Gastroesophageal sphincter (tissue), 3 donors: Measurements from ENCODE around the gene SLC13A4.

Experiments used
- CTCF ChIP-seq, 4 experiments: fragments of 200-600 bp in 2 of 4; fragments of 450-650 bp in 2 of 4; sonication (generic) in 1 of 4; IDR thresholded peaks; one replicate each; pipeline ENCODE4 v1.5.1; 2017 to 2019; ENCODE audit warnings: antibody characterized with exemption in 4 of 4, mild to moderate bottlenecking in 2 of 4, moderate library complexity in 2 of 4
- EP300 ChIP-seq: sonication (generic); formaldehyde crosslinking; IDR thresholded peaks from one replicate; pipeline ENCODE4 v1.6.1; 2017; ENCODE audit warnings: antibody characterized with exemption, mild to moderate bottlenecking
- POLR2A ChIP-seq, 2 donors: fragments of 450-650 bp; IDR thresholded peaks; one replicate each; pipeline ENCODE4 v1.6.1; 2017; ENCODE audit warnings: antibody characterized with exemption in 2 of 2, mild to moderate bottlenecking in 2 of 2, moderate library complexity in 1 of 2
- POLR2AphosphoS5 ChIP-seq: sonication (generic); formaldehyde crosslinking; IDR thresholded peaks from one replicate; pipeline ENCODE4 v1.6.1; 2017; ENCODE audit warnings: antibody characterized with exemption

DNA sequence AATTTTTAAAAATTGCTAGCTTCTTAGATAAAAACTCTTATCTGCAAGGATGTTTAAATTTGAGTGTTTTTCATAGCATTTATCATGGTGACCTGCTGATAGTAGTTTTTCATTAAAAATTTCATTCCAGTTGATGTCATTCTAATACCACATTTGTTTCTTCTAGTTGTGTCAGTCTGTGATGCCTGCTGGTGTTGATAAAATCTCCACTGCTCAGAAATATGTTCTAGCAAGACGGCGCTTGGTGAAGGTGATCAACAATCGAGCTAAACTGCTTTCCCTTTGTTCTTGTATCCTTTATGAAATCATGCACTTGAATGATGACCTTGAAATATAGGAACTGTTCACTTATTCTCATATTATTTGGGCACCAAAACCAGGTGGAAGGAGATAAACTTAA is 83.3 kb downstream of the SLC13A4 start:
- no peak for TF ChIP-seq CTCF (IDR thresholded peaks at IDR 0.05)
- TF ChIP-seq POLR2A (IDR thresholded peaks at IDR 0.05): no peak
- no peak for TF ChIP-seq EP300
- no peak for TF ChIP-seq POLR2AphosphoS5
